Thymus (tissue), 11 donors: Measurements from ENCODE around the gene LCLAT1. TPM values are rescaled to one million over a fixed set of nuclear protein-coding genes. Genes with fewer than 3 reads are reported as not detected.

ENCODE experiments used
- DNase-seq, 9 donors: peaks; one replicate each; pipeline ENCODE4 v3.0.0-alpha.2; 2013; ENCODE audit warnings: low spot score in 9 of 9, low read depth in 6 of 9, missing footprints in 1 of 9
- H3K27ac ChIP-seq, 2 donors: one replicate each; pipeline ENCODE4 v1.5.1; 2013; ENCODE audit warnings: control low read depth in 1 of 2, low read depth in 1 of 2, low read length in 1 of 2, mild to moderate bottlenecking in 1 of 2, moderate library complexity in 1 of 2
- H3K27me3 ChIP-seq, 2 donors: one replicate each; pipeline ENCODE4 v1.5.1; 2013; ENCODE audit warnings: low read length in 1 of 2; ENCODE audit not compliant: control insufficient read depth in 2 of 2, insufficient read depth in 1 of 2
- H3K36me3 ChIP-seq, 2 donors: one replicate each; pipeline ENCODE4 v1.5.1; 2013; ENCODE audit warnings: low read length in 1 of 2, mild to moderate bottlenecking in 1 of 2, moderate library complexity in 1 of 2; ENCODE audit not compliant: control insufficient read depth in 2 of 2, insufficient read depth in 2 of 2
- H3K4me1 ChIP-seq, 2 donors: one replicate each; pipeline ENCODE4 v1.5.1; 2013; ENCODE audit warnings: low read length in 2 of 2; ENCODE audit not compliant: control insufficient read depth in 2 of 2, insufficient read depth in 2 of 2
- H3K4me3 ChIP-seq, 2 donors: one replicate each; pipeline ENCODE4 v1.5.1; 2013; ENCODE audit warnings: low read length in 2 of 2, control low read depth in 1 of 2, mild to moderate bottlenecking in 1 of 2
- H3K9me3 ChIP-seq, 2 donors: one replicate each; pipeline ENCODE4 v1.5.1; 2013; ENCODE audit warnings: low read length in 1 of 2, mild to moderate bottlenecking in 1 of 2; ENCODE audit not compliant: control insufficient read depth in 2 of 2, insufficient read depth in 1 of 2
- WGBS: extraction: QIAGEN DNeasy Blood & Tissue Kit; methylation state at CpG from one replicate; pipeline ENCODE4 v1.1.7; 2013; 5-methylcytosine and 5-hydroxymethylcytosine counted together
- polyA plus RNA-seq: library from polyadenylated mRNA; stranded (reverse); fragments of 200-250 nt; gene quantifications from one replicate; pipeline ENCODE4 v1.2.3, GENCODE V29; 2013
- total RNA-seq: library from RNA; stranded (reverse); fragments of 120-200 nt; gene quantifications from one replicate; pipeline ENCODE4 v1.2.4, GENCODE V29; 2013
- donor health status: healthy.

Gene LCLAT1
- total and polyA plus RNA-seq, 2 donors = 5.0 to 12.9 TPM

- peaks cover 0 to 3% of the 10 kb centered on the region in 2 donors for H3K36me3 ChIP-seq
- no peaks in the 10 kb centered on the region for H3K9me3 ChIP-seq
- no peak for DNase-seq
- 97% methylated on average over 1 of the region's 1 CpG for WGBS
- no peaks in the 10 kb centered on the region for H3K4me1 ChIP-seq
- H3K4me3 ChIP-seq = no peak overlapping the region
- H3K27me3 ChIP-seq = no peaks in the 10 kb centered on the region
- H3K27ac ChIP-seq = no peak overlapping the region
These were observed 168.9 kb downstream of the LCLAT1 start for GRCh38 chr2:30615926-30616325.

- WGBS = 96% methylated on average over 1 of the region's 1 CpG
- DNase-seq = no peak
- H3K9me3 ChIP-seq = no peaks in the 10 kb centered on the region
- H3K4me1 ChIP-seq = peaks cover 0 to 8% of the 10 kb centered on the region in 2 donors
- H3K36me3 ChIP-seq = peaks cover 0 to 6% of the 10 kb centered on the region in 2 donors
- H3K27me3 ChIP-seq = no peaks in the 10 kb centered on the region
- H3K27ac ChIP-seq = no peak overlapping the region
- H3K4me3 ChIP-seq = no peak overlapping the region
These were observed 173.1 kb downstream of the LCLAT1 start for GRCh38 chr2:30620102-30620501.

GRCh38 chr2:30621836-30622235 lies 174.8 kb downstream of the LCLAT1 start:
- Histone ChIP-seq H3K4me3 (no peak overlapping the region), H3K9me3 (no peaks in the 10 kb centered on the region), H3K27me3 (no peaks in the 10 kb centered on the region), H3K4me1 (peaks cover 0 to 8% of the 10 kb centered on the region in 2 donors), H3K27ac (peak overlapping the region in 1 of 2 donors; percentile 26), H3K36me3 (peaks cover 0 to 6% of the 10 kb centered on the region in 2 donors)
- over 99% methylated on average over 5 of the region's 5 CpGs for WGBS
- DNase-seq = no peak

GRCh38 chr2:30622452-30622851 lies 175.4 kb downstream of the LCLAT1 start:
- Histone ChIP-seq H3K4me1 (peaks cover 0 to 8% of the 10 kb centered on the region in 2 donors), H3K9me3 (no peaks in the 10 kb centered on the region), H3K36me3 (peaks cover 0 to 6% of the 10 kb centered on the region in 2 donors), H3K4me3 (no peak overlapping the region), H3K27ac (peak overlapping the region in 1 of 2 donors; percentile 26), H3K27me3 (no peaks in the 10 kb centered on the region)
- 90% methylated on average over 4 of the region's 4 CpGs for WGBS
- DNase-seq = peak in 5 of 9 donors; percentile 3 to 60 (median 18)

- Histone ChIP-seq H3K36me3 (peaks cover 0 to 6% of the 10 kb centered on the region in 2 donors), H3K9me3 (no peaks in the 10 kb centered on the region), H3K27me3 (no peaks in the 10 kb centered on the region), H3K4me3 (no peak overlapping the region), H3K27ac (no peak overlapping the region), H3K4me1 (peaks cover 0 to 8% of the 10 kb centered on the region in 2 donors)
- DNase-seq = no peak
These were observed 178.2 kb downstream of the LCLAT1 start for GRCh38 chr2:30625276-30625675.

GRCh38 chr2:30625701-30626100 lies 178.7 kb downstream of the LCLAT1 start:
- Histone ChIP-seq H3K27me3 (no peaks in the 10 kb centered on the region), H3K9me3 (no peaks in the 10 kb centered on the region), H3K36me3 (peaks cover 0 to 6% of the 10 kb centered on the region in 2 donors), H3K4me3 (no peak overlapping the region), H3K4me1 (peaks cover 0 to 8% of the 10 kb centered on the region in 2 donors), H3K27ac (no peak overlapping the region)
- no peak for DNase-seq
- WGBS = 97% methylated on average over 3 of the region's 3 CpGs

GRCh38 chr2:30626397-30626796 lies 179.4 kb downstream of the LCLAT1 start:
- 68% methylated on average over 2 of the region's 2 CpGs for WGBS
- Histone ChIP-seq H3K27ac (no peak overlapping the region), H3K4me3 (no peak overlapping the region), H3K36me3 (peaks cover 0 to 6% of the 10 kb centered on the region in 2 donors), H3K27me3 (no peaks in the 10 kb centered on the region), H3K9me3 (no peaks in the 10 kb centered on the region), H3K4me1 (peaks cover 4 to 12% of the 10 kb centered on the region in 2 donors)
- DNase-seq = no peak

GRCh38 chr2:30627151-30627550 lies 180.1 kb downstream of the LCLAT1 start:
- DNase-seq = no peak
- H3K27me3 ChIP-seq = no peaks in the 10 kb centered on the region
- no peak overlapping the region for H3K4me3 ChIP-seq
- H3K36me3 ChIP-seq = peaks cover 0 to 3% of the 10 kb centered on the region in 2 donors
- peaks cover 4 to 8% of the 10 kb centered on the region in 2 donors for H3K4me1 ChIP-seq
- H3K9me3 ChIP-seq = no peaks in the 10 kb centered on the region
- WGBS = 98% methylated on average over 8 of the region's 8 CpGs
- no peak overlapping the region for H3K27ac ChIP-seq

GRCh38 chr2:30628341-30628740 lies 181.3 kb downstream of the LCLAT1 start:
- H3K27me3 ChIP-seq = no peaks in the 10 kb centered on the region
- H3K4me3 ChIP-seq = no peak overlapping the region
- whole genome bisulfite sequencing = 97% methylated on average over 2 of the region's 2 CpGs
- H3K27ac ChIP-seq = no peak overlapping the region
- DNase-seq = no peak
- peaks cover 4 to 5% of the 10 kb centered on the region in 2 donors for H3K4me1 ChIP-seq
- no peaks in the 10 kb centered on the region for H3K9me3 ChIP-seq
- no peaks in the 10 kb centered on the region for H3K36me3 ChIP-seq

- Histone ChIP-seq H3K27ac (no peak overlapping the region), H3K4me3 (no peak overlapping the region), H3K27me3 (no peaks in the 10 kb centered on the region), H3K4me1 (peaks cover 4 to 5% of the 10 kb centered on the region in 2 donors), H3K36me3 (no peaks in the 10 kb centered on the region), H3K9me3 (no peaks in the 10 kb centered on the region)
- no peak for DNase-seq
- WGBS = 99% methylated on average over 6 of the region's 6 CpGs
These were observed 182.8 kb downstream of the LCLAT1 start for GRCh38 chr2:30629866-30630265.
